ENCODE data around the gene MAP3K3. TPM values are rescaled to one million over a fixed set of nuclear protein-coding genes. Genes with fewer than 3 reads are reported as not detected.
A peak's percentile ranks its signal among the peaks of the same experiment; 100 is the strongest.

Gene MAP3K3
- total RNA-seq, 1 experiment from 2014 or later: 14.1 TPM

- H3K79me2 ChIP-seq (ENCODE audit: low read depth): no peaks in the 10 kb centered on the region
- intact Hi-C loops (cut with micrococcal nuclease; ENCODE audit: unreplicated experiment): loop anchor here (5.0 kb wide), 1 partner anchor 54 kb away; the partner anchor contains the start of gene MAP3K3
- TF ChIP-seq CTCF (conservative IDR thresholded peaks at IDR 0.05) (no peak), EZH2 (IDR thresholded peaks at IDR 0.05; ENCODE audit: low read depth) (no peak)
- BruUV-seq (replicated peaks): no TSS peak
- H3K36me3 ChIP-seq (ENCODE audit: low read depth): no peaks in the 10 kb centered on the region
- no peak overlapping the region for H2AFZ ChIP-seq
- ChIA-PET CTCF (interaction anchor here (0.6 kb wide), 2 partner anchors 23 to 352 kb away, joined by 3 to 4 read pairs; no protein-coding TSS in a partner anchor), POLR2A (ENCODE audit: unreplicated experiment) (interaction anchor here (0.5 to 0.6 kb wide), 3 partner anchors 52 to 705 kb away, joined by 3 read pairs; no protein-coding TSS in a partner anchor)
- H4K20me1 ChIP-seq (ENCODE audit: insufficient read depth): no peaks in the 10 kb centered on the region
- peak; percentile 80 to 85 for DNase-seq
- peak overlapping the region; percentile 63 for H3K4me2 ChIP-seq
- H3K4me3 ChIP-seq: peak overlapping the region; percentile 10; the same call in 1 of the 2 replicates
- no peak overlapping the region for H3K27ac ChIP-seq
- no peaks in the 10 kb centered on the region for H3K9me3 ChIP-seq (ENCODE audit: insufficient read depth, low read depth)
- peaks cover 16% of the 10 kb centered on the region; the same call in 1 of the 2 replicates for H3F3A ChIP-seq (ENCODE audit: insufficient read depth, low read depth)
- no peaks in the 10 kb centered on the region for H3K9me2 ChIP-seq (ENCODE audit: insufficient read depth)
- H3K4me1 ChIP-seq (replicated peaks; ENCODE audit: insufficient read depth): peaks cover 19% of the 10 kb centered on the region
- H3K27me3 ChIP-seq (ENCODE audit: insufficient read depth, low read depth): no peaks in the 10 kb centered on the region
Measured at GRCh38 chr17:63675607-63676546, 53.7 kb downstream of the MAP3K3 start.

GRCh38 chr17:63676584-63676983 is 54.4 kb downstream of the MAP3K3 start:
- peak overlapping the region; percentile 63 for H3K4me2 ChIP-seq
- no peaks in the 10 kb centered on the region for H3K79me2 ChIP-seq (ENCODE audit: low read depth)
- TF ChIP-seq EZH2 (IDR thresholded peaks at IDR 0.05; ENCODE audit: low read depth) (no peak), CTCF (conservative IDR thresholded peaks at IDR 0.05) (no peak)
- no peaks in the 10 kb centered on the region for H3K9me3 ChIP-seq (ENCODE audit: insufficient read depth, low read depth)
- H3K9me2 ChIP-seq (ENCODE audit: insufficient read depth): no peaks in the 10 kb centered on the region
- BruUV-seq (replicated peaks): no TSS peak
- intact Hi-C loops (cut with micrococcal nuclease; ENCODE audit: unreplicated experiment): loop anchor here (5.0 kb wide), 1 partner anchor 54 kb away; the partner anchor contains the start of gene MAP3K3
- H3K4me1 ChIP-seq (replicated peaks; ENCODE audit: insufficient read depth): peaks cover 19% of the 10 kb centered on the region
- no peak overlapping the region for H2AFZ ChIP-seq
- peaks cover 16% of the 10 kb centered on the region; the same call in 1 of the 2 replicates for H3F3A ChIP-seq (ENCODE audit: insufficient read depth, low read depth)
- H3K27me3 ChIP-seq (ENCODE audit: insufficient read depth, low read depth): no peaks in the 10 kb centered on the region
- H4K20me1 ChIP-seq (ENCODE audit: insufficient read depth): no peaks in the 10 kb centered on the region
- no peak for DNase-seq
- ChIA-PET CTCF (interaction anchor here (0.6 kb wide), 1 partner anchor 22 kb away, joined by 3 read pairs; no protein-coding TSS in a partner anchor), POLR2A (ENCODE audit: unreplicated experiment) (interaction anchor here (0.6 kb wide), 1 partner anchor 705 kb away, joined by 3 read pairs; no protein-coding TSS in a partner anchor)
- H3K36me3 ChIP-seq (ENCODE audit: low read depth): no peaks in the 10 kb centered on the region
- no peak overlapping the region for H3K27ac ChIP-seq
- H3K4me3 ChIP-seq: no peak overlapping the region

GRCh38 chr17:63679214-63679613 is 57.0 kb downstream of the MAP3K3 start:
- ChIA-PET CTCF (no interaction called here), POLR2A (ENCODE audit: unreplicated experiment) (no interaction called here)
- H3K4me3 ChIP-seq: no peak overlapping the region
- H3K36me3 ChIP-seq (ENCODE audit: low read depth): no peaks in the 10 kb centered on the region
- no peaks in the 10 kb centered on the region for H3K9me3 ChIP-seq (ENCODE audit: insufficient read depth, low read depth)
- no peak overlapping the region for H3K27ac ChIP-seq
- peak in 1 of 2 experiments; percentile 5 for DNase-seq
- peaks cover 19% of the 10 kb centered on the region for H3K4me1 ChIP-seq (replicated peaks; ENCODE audit: insufficient read depth)
- H3K79me2 ChIP-seq (ENCODE audit: low read depth): no peaks in the 10 kb centered on the region
- no peak overlapping the region for H2AFZ ChIP-seq
- intact Hi-C loops (cut with micrococcal nuclease; ENCODE audit: unreplicated experiment): loop anchor here (5.0 kb wide), 1 partner anchor 57 kb away; the partner anchor contains the start of gene MAP3K3
- H3K27me3 ChIP-seq (ENCODE audit: insufficient read depth, low read depth): no peaks in the 10 kb centered on the region
- TF ChIP-seq EZH2 (IDR thresholded peaks at IDR 0.05; ENCODE audit: low read depth) (no peak), CTCF (conservative IDR thresholded peaks at IDR 0.05) (no peak)
- no peaks in the 10 kb centered on the region for H4K20me1 ChIP-seq (ENCODE audit: insufficient read depth)
- H3K9me2 ChIP-seq (ENCODE audit: insufficient read depth): no peaks in the 10 kb centered on the region
- no TSS peak for BruUV-seq (replicated peaks)
- H3F3A ChIP-seq (ENCODE audit: insufficient read depth, low read depth): peaks cover 16% of the 10 kb centered on the region; the same call in 1 of the 2 replicates
- H3K4me2 ChIP-seq: no peak overlapping the region
